C4-2B (cell line): ENCODE data around the gene GPI.

ENCODE experiments used
- H3K27ac ChIP-seq: fragments of 450-650 bp; 2 replicates; pipeline ENCODE4 v1.5.1; 2017
- ZFX ChIP-seq: fragments of 450-650 bp; IDR thresholded peaks from 2 replicates; pipeline ENCODE4 v1.6.1; 2017
- TF ChIP-seq, protein P1 (sequence below): fragments of 450-650 bp; conservative IDR thresholded peaks from 2 replicates; pipeline ENCODE4 v1.5.1; 2017; ENCODE audit warnings: mild to moderate bottlenecking

GPI gene

DNA sequence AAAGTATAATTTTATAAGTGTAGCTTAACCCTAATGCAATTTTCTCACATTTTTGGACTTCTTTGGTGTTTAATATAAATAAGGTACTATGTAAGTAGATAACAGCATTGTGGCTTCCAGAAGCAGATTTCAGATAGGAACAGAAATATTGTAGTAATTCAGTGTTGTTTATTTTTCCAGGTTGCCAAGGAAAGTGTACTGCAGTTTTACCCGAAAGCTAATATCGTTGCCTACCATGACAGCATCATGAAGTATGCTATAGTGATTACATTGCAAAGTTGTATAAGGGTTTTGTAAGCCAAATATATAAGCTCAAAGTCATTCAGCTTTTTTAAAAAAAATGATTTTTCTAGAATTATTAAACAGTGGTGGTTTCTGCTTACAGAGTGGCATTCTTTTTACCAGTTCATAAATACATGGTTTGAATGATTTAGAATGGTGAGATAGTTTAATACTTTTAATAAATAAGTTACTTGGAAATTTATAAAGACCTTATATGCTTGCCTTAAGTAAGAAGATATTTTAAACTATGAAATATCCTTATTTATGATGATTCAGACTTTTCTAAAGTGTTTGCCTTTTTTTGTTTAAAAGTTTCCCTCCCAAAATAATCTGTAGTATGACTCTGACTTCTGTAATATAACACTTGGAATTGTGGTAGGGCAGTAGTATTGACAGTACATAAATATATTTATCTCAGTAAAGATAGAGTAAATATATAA, 66.8 kb downstream of the GPI start:
- H3K27ac ChIP-seq: no peak overlapping the region
- no peak for TF ChIP-seq ZFX
- TF ChIP-seq, protein P1, sequence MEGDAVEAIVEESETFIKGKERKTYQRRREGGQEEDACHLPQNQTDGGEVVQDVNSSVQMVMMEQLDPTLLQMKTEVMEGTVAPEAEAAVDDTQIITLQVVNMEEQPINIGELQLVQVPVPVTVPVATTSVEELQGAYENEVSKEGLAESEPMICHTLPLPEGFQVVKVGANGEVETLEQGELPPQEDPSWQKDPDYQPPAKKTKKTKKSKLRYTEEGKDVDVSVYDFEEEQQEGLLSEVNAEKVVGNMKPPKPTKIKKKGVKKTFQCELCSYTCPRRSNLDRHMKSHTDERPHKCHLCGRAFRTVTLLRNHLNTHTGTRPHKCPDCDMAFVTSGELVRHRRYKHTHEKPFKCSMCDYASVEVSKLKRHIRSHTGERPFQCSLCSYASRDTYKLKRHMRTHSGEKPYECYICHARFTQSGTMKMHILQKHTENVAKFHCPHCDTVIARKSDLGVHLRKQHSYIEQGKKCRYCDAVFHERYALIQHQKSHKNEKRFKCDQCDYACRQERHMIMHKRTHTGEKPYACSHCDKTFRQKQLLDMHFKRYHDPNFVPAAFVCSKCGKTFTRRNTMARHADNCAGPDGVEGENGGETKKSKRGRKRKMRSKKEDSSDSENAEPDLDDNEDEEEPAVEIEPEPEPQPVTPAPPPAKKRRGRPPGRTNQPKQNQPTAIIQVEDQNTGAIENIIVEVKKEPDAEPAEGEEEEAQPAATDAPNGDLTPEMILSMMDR: no peak

DNA sequence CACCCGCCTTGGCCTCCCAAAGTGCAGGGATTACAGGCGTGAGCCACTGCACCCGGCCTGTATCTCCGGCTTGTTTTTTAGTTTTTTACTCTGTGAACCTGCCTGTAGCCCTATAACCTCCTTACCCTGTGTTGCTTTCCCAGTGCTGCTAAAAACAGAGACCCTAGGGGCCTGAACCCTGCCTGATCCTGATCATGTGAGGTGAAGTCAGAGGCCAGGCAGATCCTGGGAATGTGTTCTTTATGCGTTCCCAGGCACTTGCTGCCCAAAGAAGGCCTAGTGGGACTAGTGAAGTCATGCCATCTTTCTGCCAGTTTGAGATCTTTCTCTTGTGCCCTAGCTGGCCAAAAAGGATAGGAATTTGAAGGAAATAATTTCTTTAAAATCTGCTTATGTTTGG, 67.8 kb downstream of the GPI start:
- TF ChIP-seq ZFX: no peak
- TF ChIP-seq, protein P1: no peak
- H3K27ac ChIP-seq: no peak overlapping the region

DNA sequence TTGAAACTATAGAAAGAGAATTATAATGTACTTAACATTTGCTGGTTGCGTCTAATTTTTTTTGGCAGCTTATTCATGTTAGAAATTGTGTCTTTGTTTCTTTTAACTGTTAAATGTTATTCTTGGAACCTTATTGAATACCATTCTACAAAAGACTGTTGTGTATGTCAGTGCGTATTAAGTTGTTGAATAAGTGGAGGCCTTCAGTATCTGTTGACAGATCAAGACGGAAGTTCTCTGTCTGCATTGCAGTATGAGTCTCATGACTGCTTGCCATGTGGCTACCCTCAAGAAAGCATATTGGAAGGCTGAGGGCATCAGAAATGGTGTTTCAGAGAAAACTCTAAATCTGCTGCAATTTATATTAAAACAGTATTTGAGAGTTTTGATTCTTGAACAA, 71.7 kb downstream of the GPI start:
- no peak for TF ChIP-seq ZFX
- TF ChIP-seq, protein P1: no peak
- no peak overlapping the region for H3K27ac ChIP-seq

DNA sequence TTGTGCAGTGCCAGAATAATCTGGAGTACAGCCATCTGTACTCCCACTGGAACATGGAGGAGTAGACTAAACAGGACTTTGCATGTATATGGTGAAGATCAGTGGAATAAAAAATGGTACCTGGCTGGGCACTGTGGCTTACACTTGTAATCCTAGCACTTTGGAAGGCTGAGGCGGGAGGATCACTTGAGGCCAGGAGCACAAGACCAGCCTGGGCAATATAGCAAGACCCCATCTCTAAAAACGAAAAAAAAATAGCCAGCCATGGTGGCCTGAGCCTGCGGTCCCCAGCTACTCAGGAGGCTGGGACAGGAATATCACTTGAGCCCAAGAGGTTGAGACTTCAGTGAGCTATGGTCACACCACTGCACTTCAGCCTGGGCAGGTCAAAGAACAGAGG, 83.2 kb downstream of the GPI start:
- no peak overlapping the region for H3K27ac ChIP-seq
- TF ChIP-seq, protein P1: no peak
- no peak for TF ChIP-seq ZFX
